SK-N-SH (cell line): Measurements from ENCODE around the gene ATG4B. TPM values are rescaled to one million over a fixed set of nuclear protein-coding genes. Genes with fewer than 3 reads are reported as not detected.
A peak's percentile ranks its signal among the peaks of the same experiment; 100 is the strongest.

ENCODE experiments used
- CTCF ChIA-PET: fragments of 300-600, 350-600 bp; formaldehyde crosslinking; extraction: SDS; loops from one replicate; lab custom pipeline; 2021; lab: Yijun Ruan, JAX
- POLR2A ChIA-PET: fragments of 350-600 bp; sonication (Branson Sonifier 250); formaldehyde crosslinking; extraction: SDS; loops from one replicate; lab custom pipeline; 2020; ENCODE audit warnings: antibody characterized with exemption, inconsistent platforms; lab: Yijun Ruan, JAX
- DNase-seq: peaks from one replicate; pipeline ENCODE4 v3.0.0; 2012
- H2AFZ ChIP-seq: fragments of 200-600 bp; sonication (generic); 2 replicates; pipeline ENCODE4 v1.8.1; 2016; ENCODE audit warnings: antibody characterized with exemption, mild to moderate bottlenecking, low read depth
- H3F3A ChIP-seq: fragments of 200-600 bp; sonication (generic); replicated peaks from 2 replicates; pipeline ENCODE3; 2016; ENCODE audit warnings: antibody characterized with exemption, mild to moderate bottlenecking; ENCODE audit not compliant: insufficient read depth
- H3K27ac ChIP-seq, 2 experiments: fragments of 200-500 bp in 1 of 2; fragments of 200-600 bp in 1 of 2; sonication (Bioruptor generic) in 1 of 2; sonication (generic), shearing (Covaris generic) in 1 of 2; 2 replicates each; pipeline versions ENCODE4 v1.5.1 to v1.6.1; 2014 to 2016; ENCODE audit warnings: low read depth in 2 of 2, inconsistent platforms in 1 of 2, low read length in 1 of 2, mild to moderate bottlenecking in 1 of 2, mixed read lengths in 1 of 2
- H3K27me3 ChIP-seq: fragments of 200-600 bp; sonication (generic), shearing (Covaris generic); 2 replicates; pipeline ENCODE4 v1.6.1; 2016; ENCODE audit warnings: mixed run types; ENCODE audit not compliant: insufficient read depth
- H3K36me3 ChIP-seq, 2 experiments: fragments of 200-500 bp in 1 of 2; fragments of 200-600 bp in 1 of 2; sonication (Bioruptor generic) in 1 of 2; sonication (generic) in 1 of 2; replicated peaks in 1 of 2; 2 replicates each; pipeline versions ENCODE3 to v1.5.1; 2014 to 2016; ENCODE audit warnings: low read length in 1 of 2, mild to moderate bottlenecking in 1 of 2; ENCODE audit not compliant: insufficient read depth in 2 of 2, control insufficient read depth in 1 of 2
- H3K4me1 ChIP-seq, 2 experiments: fragments of 200-500 bp in 1 of 2; fragments of 200-600 bp in 1 of 2; sonication (Bioruptor generic) in 1 of 2; sonication (generic), shearing (Covaris generic) in 1 of 2; 2 replicates each; pipeline versions ENCODE4 v1.5.1 to v1.6.1; 2014 to 2016; ENCODE audit warnings: low read depth in 1 of 2, low read length in 1 of 2, mixed run types in 1 of 2; ENCODE audit not compliant: insufficient read depth in 2 of 2, control insufficient read depth in 1 of 2
- H3K4me2 ChIP-seq: fragments of 200-600 bp; sonication (generic), shearing (Covaris generic); 2 replicates; pipeline ENCODE4 v1.6.1; 2017; ENCODE audit warnings: mixed run types
- H3K4me3 ChIP-seq, 2 experiments: fragments of 200-500 bp in 1 of 2; fragments of 200-600 bp in 1 of 2; sonication (Bioruptor generic) in 1 of 2; sonication (generic), shearing (Covaris generic) in 1 of 2; 2 replicates each; pipeline versions ENCODE4 v1.5.1 to v1.8.1; 2014 to 2016; ENCODE audit warnings: low read depth in 2 of 2, inconsistent platforms in 1 of 2, low read length in 1 of 2, mild to moderate bottlenecking in 1 of 2, mixed read lengths in 1 of 2, moderate library complexity in 1 of 2
- H3K79me2 ChIP-seq: fragments of 200-600 bp; sonication (generic); 2 replicates; pipeline ENCODE4 v1.8.1; 2017; ENCODE audit warnings: mild to moderate bottlenecking; ENCODE audit not compliant: insufficient read depth
- H3K9ac ChIP-seq: fragments of 200-600 bp; sonication (generic); 2 replicates; pipeline ENCODE4 v1.6.1; 2017; ENCODE audit warnings: mixed run types
- H3K9me2 ChIP-seq: fragments of 200-600 bp; sonication (generic); 2 replicates; pipeline ENCODE4 v1.6.1; 2017; ENCODE audit warnings: mixed run types
- H3K9me3 ChIP-seq: fragments of 200-600 bp; sonication (generic); 2 replicates; pipeline ENCODE4 v1.6.1; 2017; ENCODE audit warnings: mixed run types, mild to moderate bottlenecking, moderate library complexity
- H4K20me1 ChIP-seq: fragments of 200-600 bp; sonication (generic); 2 replicates; pipeline ENCODE4 v1.6.1; 2017; ENCODE audit warnings: mild to moderate bottlenecking, mixed run types; ENCODE audit not compliant: insufficient read depth
- ELF1 ChIP-seq: IDR thresholded peaks from 2 replicates; pipeline ENCODE4 v1.4.0; 2012
- EZH2phosphoT487 ChIP-seq: fragments of 200-600 bp; sonication (generic); IDR thresholded peaks from 2 replicates; pipeline ENCODE4 v1.6.1; 2017; ENCODE audit warnings: low read depth, mixed run types, mild to moderate bottlenecking, antibody characterized with exemption, moderate library complexity, borderline replicate concordance
- FOSL2 ChIP-seq: IDR thresholded peaks from 2 replicates; pipeline ENCODE4 v1.4.0; 2012; ENCODE audit warnings: low read depth, mild to moderate bottlenecking, moderate library complexity, borderline replicate concordance
- FOXM1 ChIP-seq: IDR thresholded peaks from 2 replicates; pipeline ENCODE4 v1.4.0; 2012; ENCODE audit warnings: low read depth, mild to moderate bottlenecking
- GABPA ChIP-seq: IDR thresholded peaks from 2 replicates; pipeline ENCODE4 v1.4.0; 2012; ENCODE audit warnings: low read depth, mild to moderate bottlenecking
- JUND ChIP-seq: IDR thresholded peaks from 2 replicates; pipeline ENCODE4 v1.4.0; 2012
- PBX3 ChIP-seq: IDR thresholded peaks from 2 replicates; pipeline ENCODE4; 2012
- RCOR1 ChIP-seq: fragments of 150-350 bp; IDR thresholded peaks from 2 replicates; pipeline ENCODE4 v1.6.1; 2017; ENCODE audit warnings: antibody characterized with exemption, low read length
- REST ChIP-seq: IDR thresholded peaks from 2 replicates; pipeline ENCODE4 v1.6.1; 2012; ENCODE audit warnings: mild to moderate bottlenecking, low read depth, low read length, moderate library complexity
- RFX5 ChIP-seq: IDR thresholded peaks from 2 replicates; pipeline ENCODE4 v1.6.1; 2012; ENCODE audit warnings: mild to moderate bottlenecking, improper control_type of control experiment, low read length
- RXRA ChIP-seq: IDR thresholded peaks from 2 replicates; pipeline ENCODE4 v1.4.0; 2012; ENCODE audit warnings: low read depth, mild to moderate bottlenecking, borderline replicate concordance
- SMC3 ChIP-seq: IDR thresholded peaks from 2 replicates; pipeline ENCODE4 v1.6.1; 2012; ENCODE audit warnings: low read depth, low read length, improper control_type of control experiment
- TAF1 ChIP-seq: IDR thresholded peaks from 2 replicates; pipeline ENCODE4 v1.6.1; 2012; ENCODE audit warnings: low read depth, mild to moderate bottlenecking, low read length, moderate library complexity, borderline replicate concordance
- TCF12 ChIP-seq: IDR thresholded peaks from 2 replicates; pipeline ENCODE4 v1.4.0; 2012
- WGBS: methylation state at CpG from one replicate; pipeline ENCODE4 v1.1.6; 2017; ENCODE audit warnings: low lambda C conversion rate; 5-methylcytosine and 5-hydroxymethylcytosine counted together
- polyA plus RNA-seq, 3 experiments: library from polyadenylated mRNA; depleted of rRNA; stranded (reverse); fragments of >200 nt; gene quantifications; 2 replicates each; pipeline ENCODE4 v1.2.3, GENCODE V29; 2012
- TF ChIP-seq, protein P1 (sequence below): fragments of 150-350 bp; IDR thresholded peaks from 2 replicates; pipeline ENCODE4 v1.6.1; 2016; ENCODE audit warnings: mild to moderate bottlenecking, low read depth, low read length
- TF ChIP-seq, protein P2 (sequence below): fragments of 150-350 bp; IDR thresholded peaks from 2 replicates; pipeline ENCODE4 v1.6.1; 2017; ENCODE audit warnings: antibody characterized with exemption, low read length, low read depth, borderline replicate concordance

Gene ATG4B
- polyA plus RNA-seq, 1 of the 3 experiments (the other 2 are of a cell fraction), result 107 TPM

DNA sequence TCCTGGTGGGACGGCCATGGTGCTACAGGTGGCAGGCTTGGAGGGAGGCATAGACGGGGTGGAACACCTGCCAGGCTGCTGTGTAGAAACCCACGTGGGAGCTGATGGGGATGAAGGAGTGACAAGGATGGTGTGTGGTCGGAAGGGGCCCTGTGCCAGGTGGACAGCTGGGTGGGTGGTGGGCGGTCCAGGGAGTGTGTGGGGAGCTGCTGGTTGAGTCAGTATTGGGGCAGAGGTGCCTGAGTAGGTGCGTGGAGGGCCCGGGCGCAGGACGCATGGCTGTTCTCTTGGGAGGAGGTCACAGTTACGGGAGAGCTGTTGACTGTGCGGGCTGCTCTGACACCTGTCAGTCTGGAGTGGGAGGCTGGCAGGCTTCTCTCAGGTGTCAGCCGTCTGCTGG lies 84.4 kb downstream of the ATG4B start:
- Histone ChIP-seq H3K4me1 (no peaks in the 10 kb centered on the region), H3K27me3 (no peaks in the 10 kb centered on the region), H3K9me2 (no peaks in the 10 kb centered on the region), H3K9me3 (no peaks in the 10 kb centered on the region), H3K9ac (no peak overlapping the region), H3K4me2 (no peak overlapping the region), H2AFZ (no peak overlapping the region), H3F3A (no peaks in the 10 kb centered on the region), H3K79me2 (no peaks in the 10 kb centered on the region), H3K4me3 (no peak overlapping the region), H4K20me1 (no peaks in the 10 kb centered on the region), H3K27ac (no peak overlapping the region), H3K36me3 (peaks cover 20 to 39% of the 10 kb centered on the region in 2 experiments)
- 94% methylated on average over 11 of the region's 12 CpGs for WGBS
- ChIA-PET POLR2A (no interaction called here), CTCF (interaction anchor here (0.6 to 2.7 kb wide), 5 partner anchors 9 to 27 kb away, joined by 3 to 11 read pairs (median 5); partner anchors contain the start of gene D2HGDH)
- TF ChIP-seq PBX3 (no peak), RFX5 (no peak), RXRA (no peak), REST (no peak), JUND (no peak), FOXM1 (no peak), ELF1 (no peak), RCOR1 (no peak), EZH2phosphoT487 (no peak), SMC3 (no peak), FOSL2 (no peak), TCF12 (no peak), TAF1 (no peak), GABPA (no peak)
- TF ChIP-seq, protein P1, sequence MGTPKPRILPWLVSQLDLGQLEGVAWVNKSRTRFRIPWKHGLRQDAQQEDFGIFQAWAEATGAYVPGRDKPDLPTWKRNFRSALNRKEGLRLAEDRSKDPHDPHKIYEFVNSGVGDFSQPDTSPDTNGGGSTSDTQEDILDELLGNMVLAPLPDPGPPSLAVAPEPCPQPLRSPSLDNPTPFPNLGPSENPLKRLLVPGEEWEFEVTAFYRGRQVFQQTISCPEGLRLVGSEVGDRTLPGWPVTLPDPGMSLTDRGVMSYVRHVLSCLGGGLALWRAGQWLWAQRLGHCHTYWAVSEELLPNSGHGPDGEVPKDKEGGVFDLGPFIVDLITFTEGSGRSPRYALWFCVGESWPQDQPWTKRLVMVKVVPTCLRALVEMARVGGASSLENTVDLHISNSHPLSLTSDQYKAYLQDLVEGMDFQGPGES, result no peak
- TF ChIP-seq, protein P2, sequence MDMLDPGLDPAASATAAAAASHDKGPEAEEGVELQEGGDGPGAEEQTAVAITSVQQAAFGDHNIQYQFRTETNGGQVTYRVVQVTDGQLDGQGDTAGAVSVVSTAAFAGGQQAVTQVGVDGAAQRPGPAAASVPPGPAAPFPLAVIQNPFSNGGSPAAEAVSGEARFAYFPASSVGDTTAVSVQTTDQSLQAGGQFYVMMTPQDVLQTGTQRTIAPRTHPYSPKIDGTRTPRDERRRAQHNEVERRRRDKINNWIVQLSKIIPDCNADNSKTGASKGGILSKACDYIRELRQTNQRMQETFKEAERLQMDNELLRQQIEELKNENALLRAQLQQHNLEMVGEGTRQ, result no peak
- DNase-seq, result peak; percentile 24
